Measurements from ENCODE around the gene NONO. TPM values are rescaled to one million over a fixed set of nuclear protein-coding genes. Genes with fewer than 3 reads are reported as not detected.
A peak's percentile ranks its signal among the peaks of the same experiment; 100 is the strongest.

NONO gene
- total and polyA plus RNA-seq, 2 of the 4 experiments (the other 2 are of a cell fraction) = 199 to 609 TPM

DNA sequence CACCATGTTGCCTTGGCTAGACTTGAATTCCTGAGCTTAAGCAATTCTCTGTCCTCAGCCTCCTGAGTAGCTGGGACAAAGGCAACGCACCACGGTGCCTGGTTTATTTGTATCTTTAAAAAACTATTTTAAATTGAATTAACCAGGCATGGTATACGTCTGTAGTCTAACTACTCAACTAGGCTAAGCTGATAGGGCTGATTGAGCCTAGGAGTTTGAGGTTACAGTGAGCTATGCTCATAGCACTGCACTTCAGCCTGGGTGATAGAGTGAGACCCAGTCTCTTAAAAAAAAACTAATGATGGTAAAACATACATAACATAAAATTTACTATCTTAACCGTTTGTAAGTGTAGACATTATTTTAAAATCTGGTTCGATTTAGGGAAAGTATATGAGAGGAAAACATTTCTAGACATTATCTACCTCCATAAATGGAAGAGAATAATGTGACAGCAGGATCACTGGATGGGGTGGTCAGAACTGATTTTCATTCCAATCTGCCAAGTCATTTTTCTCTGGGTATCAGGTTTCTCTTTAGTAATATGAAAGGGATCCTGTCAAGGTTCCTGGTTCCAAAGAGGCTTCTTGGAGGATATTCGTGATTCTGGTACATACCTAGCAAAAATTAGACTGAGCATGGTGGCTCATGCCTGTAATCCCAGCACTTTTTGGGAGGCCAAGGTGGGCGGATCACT is 9.4 kb downstream of the NONO start:
- Histone ChIP-seq H3K56ac (ENCODE audit: extremely low read depth, insufficient read depth, low read length) (peak overlapping the region; percentile 31), H3K18ac (ENCODE audit: low read depth, low read length) (peak overlapping the region; percentile 74; the same call in 1 of the 2 replicates), H3K4me3 (ENCODE audit: insufficient read depth, low read depth, low read length) (no peak overlapping the region), H3K27ac (ENCODE audit: insufficient read depth, low read length) (peak overlapping the region; percentile 48), H3K79me1 (ENCODE audit: low read depth in 1 of 2, low read length in 2 of 2) (peaks cover 11 to 12% of the 10 kb centered on the region in 2 experiments; a peak in 3 of 4 replicates), H3K9me3 (ENCODE audit: control insufficient read depth, insufficient read depth, low read length) (no peaks in the 10 kb centered on the region), H3K4me2 (ENCODE audit: low read depth, low read length) (no peak overlapping the region), H2AFZ (replicated peaks; ENCODE audit: low read length, poor library complexity) (no peak overlapping the region), H4K20me1 (ENCODE audit: insufficient read depth, low read length) (peaks cover 36% of the 10 kb centered on the region), H2BK20ac (ENCODE audit: low read depth, low read length) (peak overlapping the region; percentile 54), H2BK15ac (ENCODE audit: low read depth, low read length) (peak overlapping the region; percentile 46; the same call in 1 of the 3 replicates), H2AK5ac (ENCODE audit: low read depth, low read length) (peak overlapping the region; percentile 12), H4K8ac (ENCODE audit: low read depth in 2 of 2, low read length in 2 of 2) (peak overlapping the region; percentile 38 to 46; a peak in 3 of 4 replicates), H4K91ac (ENCODE audit: insufficient read depth, low read depth, low read length) (peak overlapping the region; percentile 64), H4K5ac (ENCODE audit: low read depth, low read length) (peak overlapping the region; percentile 72; the same call in 1 of the 2 replicates), H3K4ac (ENCODE audit: low read depth, low read length) (peak overlapping the region; percentile 67), H3K27me3 (ENCODE audit: control insufficient read depth, insufficient read depth, low read length) (no peaks in the 10 kb centered on the region), H3K9me1 (ENCODE audit: insufficient read depth, low read length) (0 out of 2 replicates have a peak, but pooled peaks cover 3% of the 10 kb centered on the region), H2BK120ac (ENCODE audit: low read depth, low read length) (peak overlapping the region; percentile 59), H2AK9ac (replicated peaks; ENCODE audit: low read depth, low read length, poor library complexity) (no peak overlapping the region), H3K9ac (ENCODE audit: low read depth, low read length) (0 out of 2 replicates have a peak overlapping the region, but pooled peaks have one; percentile 1), H3K14ac (replicated peaks; ENCODE audit: low read depth, low read length) (peak overlapping the region; percentile 33; the same call in 1 of the 2 replicates), H3K23ac (ENCODE audit: low read depth, low read length) (peak overlapping the region; percentile 26; the same call in 1 of the 2 replicates), H2BK5ac (ENCODE audit: low read depth, low read length, poor library complexity, severe bottlenecking) (peak overlapping the region; percentile 75), H3K4me1 (ENCODE audit: control insufficient read depth, insufficient read depth, low read length) (no peaks in the 10 kb centered on the region), H3K36me3 (ENCODE audit: control insufficient read depth, insufficient read depth, low read length) (peaks cover 47% of the 10 kb centered on the region)
- no TSS peak for BruUV-seq (replicated peaks)
- ATAC-seq (ENCODE audit: low read depth) = peak; percentile 75
- in situ Hi-C loops (cut with MboI; ENCODE audit: low sequenced_read_pairs) (no loop called here), intact Hi-C loops (cut with micrococcal nuclease) (no loop called here), dilution Hi-C loops (cut with HindIII; ENCODE audit: low sequenced_read_pairs, unreplicated experiment) (no loop called here)
- POLR2A ChIA-PET (ENCODE audit: unreplicated experiment) = interaction anchor here (0.6 to 1.0 kb wide), 2 partner anchors 10 to 73 kb away, joined by 3 read pairs; partner anchors contain the start of genes NONO and TAF1
- no CpG with 5 or more reads among the region's 7 CpGs for WGBS, 2 experiments (ENCODE audit: extremely low coverage in 2 of 2, insufficient read length in 1 of 2)
- CTCF ChIA-PET = interaction anchor here (0.6 kb wide), 1 partner anchor 14 kb away, joined by 8 read pairs; no protein-coding TSS in a partner anchor
- DNase-seq = peak; percentile 72
- TF ChIP-seq RCOR1 (IDR thresholded peaks at IDR 0.05; ENCODE audit: insufficient replicate concordance, low read length) (no peak), MAZ (IDR thresholded peaks at IDR 0.05; ENCODE audit: borderline replicate concordance, low read depth, low read length) (no peak), CEBPB (IDR thresholded peaks at IDR 0.05; ENCODE audit: low read depth, low read length) (no peak), RFX5 (IDR thresholded peaks at IDR 0.05; ENCODE audit: low read depth, low read length) (no peak), FOS (IDR thresholded peaks at IDR 0.05; ENCODE audit: low read depth, low read length) (no peak), MAFK (IDR thresholded peaks at IDR 0.05; ENCODE audit: low read depth, low read length) (no peak), CHD1 (IDR thresholded peaks at IDR 0.05; ENCODE audit: low read depth, low read length) (no peak), SMC3 (IDR thresholded peaks at IDR 0.05; ENCODE audit: low read depth, low read length) (no peak), RAD21 (IDR thresholded peaks at IDR 0.05; ENCODE audit: low read length) (no peak), MXI1 (IDR thresholded peaks at IDR 0.05; ENCODE audit: borderline replicate concordance, low read depth, low read length) (no peak), BHLHE40 (IDR thresholded peaks at IDR 0.05; ENCODE audit: low read depth, low read length) (no peak), POLR2A (IDR thresholded peaks at IDR 0.05; ENCODE audit: low read depth, low read length) (no peak)
- TF ChIP-seq, protein P1, sequence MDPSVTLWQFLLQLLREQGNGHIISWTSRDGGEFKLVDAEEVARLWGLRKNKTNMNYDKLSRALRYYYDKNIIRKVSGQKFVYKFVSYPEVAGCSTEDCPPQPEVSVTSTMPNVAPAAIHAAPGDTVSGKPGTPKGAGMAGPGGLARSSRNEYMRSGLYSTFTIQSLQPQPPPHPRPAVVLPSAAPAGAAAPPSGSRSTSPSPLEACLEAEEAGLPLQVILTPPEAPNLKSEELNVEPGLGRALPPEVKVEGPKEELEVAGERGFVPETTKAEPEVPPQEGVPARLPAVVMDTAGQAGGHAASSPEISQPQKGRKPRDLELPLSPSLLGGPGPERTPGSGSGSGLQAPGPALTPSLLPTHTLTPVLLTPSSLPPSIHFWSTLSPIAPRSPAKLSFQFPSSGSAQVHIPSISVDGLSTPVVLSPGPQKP (IDR thresholded peaks at IDR 0.05; ENCODE audit: borderline replicate concordance, low read depth, low read length) = no peak
- TF ChIP-seq, protein P2, sequence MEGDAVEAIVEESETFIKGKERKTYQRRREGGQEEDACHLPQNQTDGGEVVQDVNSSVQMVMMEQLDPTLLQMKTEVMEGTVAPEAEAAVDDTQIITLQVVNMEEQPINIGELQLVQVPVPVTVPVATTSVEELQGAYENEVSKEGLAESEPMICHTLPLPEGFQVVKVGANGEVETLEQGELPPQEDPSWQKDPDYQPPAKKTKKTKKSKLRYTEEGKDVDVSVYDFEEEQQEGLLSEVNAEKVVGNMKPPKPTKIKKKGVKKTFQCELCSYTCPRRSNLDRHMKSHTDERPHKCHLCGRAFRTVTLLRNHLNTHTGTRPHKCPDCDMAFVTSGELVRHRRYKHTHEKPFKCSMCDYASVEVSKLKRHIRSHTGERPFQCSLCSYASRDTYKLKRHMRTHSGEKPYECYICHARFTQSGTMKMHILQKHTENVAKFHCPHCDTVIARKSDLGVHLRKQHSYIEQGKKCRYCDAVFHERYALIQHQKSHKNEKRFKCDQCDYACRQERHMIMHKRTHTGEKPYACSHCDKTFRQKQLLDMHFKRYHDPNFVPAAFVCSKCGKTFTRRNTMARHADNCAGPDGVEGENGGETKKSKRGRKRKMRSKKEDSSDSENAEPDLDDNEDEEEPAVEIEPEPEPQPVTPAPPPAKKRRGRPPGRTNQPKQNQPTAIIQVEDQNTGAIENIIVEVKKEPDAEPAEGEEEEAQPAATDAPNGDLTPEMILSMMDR (conservative IDR thresholded peaks at IDR 0.05; ENCODE audit: low read depth, low read length) = no peak

All from IMR-90 (cell line).